Measurements from ENCODE around the gene KAZALD1. TPM values are rescaled to one million over a fixed set of nuclear protein-coding genes. Genes with fewer than 3 reads are reported as not detected.

The KAZALD1 gene
- total RNA-seq, 1 donor from 2014 or later, result 2.9 TPM

- peak overlapping the region; percentile 96 for H3K4me3 Mint-ChIP-seq
- peaks cover 42% of the 10 kb centered on the region for H3K27me3 Mint-ChIP-seq (ENCODE audit: low read depth)
- peak; percentile 96 for TF ChIP-seq CTCF (conservative IDR thresholded peaks at IDR 0.05)
- no peaks in the 10 kb centered on the region for H3K9me3 Mint-ChIP-seq
- H3K36me3 Mint-ChIP-seq (ENCODE audit: low read depth), result no peaks in the 10 kb centered on the region
- peak overlapping the region; percentile 99 for H3K27ac Mint-ChIP-seq (ENCODE audit: unreplicated experiment)
- DNase-seq (ENCODE audit: low read depth, low spot score), result peak; percentile 86
- H3K4me1 Mint-ChIP-seq, result peaks cover 33% of the 10 kb centered on the region
Observed at GRCh38 chr10:101060036-101060950, 1.5 kb upstream of the KAZALD1 start.

- Mint-ChIP-seq H3K36me3 (ENCODE audit: low read depth) (no peaks in the 10 kb centered on the region), H3K27me3 (ENCODE audit: low read depth) (peaks cover 50% of the 10 kb centered on the region), H3K4me1 (peaks cover 39% of the 10 kb centered on the region), H3K27ac (ENCODE audit: unreplicated experiment) (peak overlapping the region; percentile 99), H3K9me3 (no peaks in the 10 kb centered on the region), H3K4me3 (peak overlapping the region; percentile 96)
- DNase-seq (ENCODE audit: low read depth, low spot score), result peak; percentile 96
- no peak for TF ChIP-seq CTCF (conservative IDR thresholded peaks at IDR 0.05)
Observed at GRCh38 chr10:101060951-101061623, 702 bp upstream of the KAZALD1 start.

GRCh38 chr10:101062232-101063049 is 652 bp downstream of the KAZALD1 start:
- Mint-ChIP-seq H3K27me3 (ENCODE audit: low read depth) (peaks cover 64% of the 10 kb centered on the region), H3K9me3 (no peaks in the 10 kb centered on the region), H3K4me3 (peak overlapping the region; percentile 96), H3K36me3 (ENCODE audit: low read depth) (no peaks in the 10 kb centered on the region), H3K4me1 (peaks cover 39% of the 10 kb centered on the region), H3K27ac (ENCODE audit: unreplicated experiment) (no peak overlapping the region)
- TF ChIP-seq CTCF (conservative IDR thresholded peaks at IDR 0.05), result peak; percentile 61
- DNase-seq (ENCODE audit: low read depth, low spot score), result peak; percentile 57

GRCh38 chr10:101063050-101063525 is 1.3 kb downstream of the KAZALD1 start:
- H3K36me3 Mint-ChIP-seq (ENCODE audit: low read depth), result no peaks in the 10 kb centered on the region
- peak overlapping the region; percentile 85 for H3K4me3 Mint-ChIP-seq
- H3K27me3 Mint-ChIP-seq (ENCODE audit: low read depth), result peaks cover 70% of the 10 kb centered on the region
- no peak for TF ChIP-seq CTCF (conservative IDR thresholded peaks at IDR 0.05)
- no peak overlapping the region for H3K27ac Mint-ChIP-seq (ENCODE audit: unreplicated experiment)
- no peaks in the 10 kb centered on the region for H3K9me3 Mint-ChIP-seq
- DNase-seq (ENCODE audit: low read depth, low spot score), result no peak
- H3K4me1 Mint-ChIP-seq, result peaks cover 43% of the 10 kb centered on the region

All from neural crest cell (in vitro differentiated cells).